H9 (cell line): ENCODE measurements around the gene POLA1. TPM values are rescaled to one million over a fixed set of nuclear protein-coding genes. Genes with fewer than 3 reads are reported as not detected.

Experiments used
- DNase-seq: peaks from one replicate; pipeline ENCODE4 v3.0.0-alpha.2; 2017
- H2AFZ ChIP-seq: one replicate; pipeline ENCODE4 v1.6.1; 2013; ENCODE audit warnings: mild to moderate bottlenecking, low read length, control low read depth, moderate library complexity
- H2AK5ac ChIP-seq: 2 replicates; pipeline ENCODE4 v1.6.1; 2013; ENCODE audit warnings: low read length, control low read depth, mixed read lengths; ENCODE audit not compliant: insufficient read length
- H2BK120ac ChIP-seq: one replicate; pipeline ENCODE4 v1.6.1; 2013; ENCODE audit warnings: low read depth, mild to moderate bottlenecking, low read length, control low read depth, inconsistent platforms; ENCODE audit not compliant: poor library complexity, severe bottlenecking
- H2BK12ac ChIP-seq: 2 replicates; pipeline ENCODE4 v1.6.1; 2013; ENCODE audit warnings: low read length, control low read depth, mixed read lengths, low read depth; ENCODE audit not compliant: insufficient read length
- H2BK15ac ChIP-seq: 2 replicates; pipeline ENCODE4 v1.6.1; 2013; ENCODE audit warnings: low read depth, low read length, control low read depth
- H2BK20ac ChIP-seq: one replicate; pipeline ENCODE4 v1.6.1; 2013; ENCODE audit warnings: low read depth, mild to moderate bottlenecking, low read length, control low read depth, inconsistent platforms; ENCODE audit not compliant: poor library complexity, severe bottlenecking
- H2BK5ac ChIP-seq: 2 replicates; pipeline ENCODE4 v1.6.1; 2013; ENCODE audit warnings: low read length, control low read depth, mixed read lengths; ENCODE audit not compliant: insufficient read length
- H3K14ac ChIP-seq: 2 replicates; pipeline ENCODE4 v1.6.1; 2013; ENCODE audit warnings: low read length, control low read depth; ENCODE audit not compliant: insufficient read depth
- H3K18ac ChIP-seq: 2 replicates; pipeline ENCODE4 v1.6.1; 2013; ENCODE audit warnings: low read depth, mild to moderate bottlenecking, mixed read lengths, low read length, control low read depth; ENCODE audit not compliant: insufficient read length
- H3K23ac ChIP-seq: 2 replicates; pipeline ENCODE4 v1.6.1; 2013; ENCODE audit warnings: low read length, control low read depth, mixed read lengths, low read depth; ENCODE audit not compliant: insufficient read length
- H3K23me2 ChIP-seq: 2 replicates; pipeline ENCODE4 v1.6.1; 2013; ENCODE audit warnings: low read depth, mild to moderate bottlenecking, mixed read lengths, low read length, control low read depth; ENCODE audit not compliant: insufficient read length, poor library complexity, severe bottlenecking
- H3K27ac ChIP-seq: 2 replicates; pipeline ENCODE4 v1.5.1; 2013; ENCODE audit warnings: low read length, control low read depth, mixed read lengths, low read depth; ENCODE audit not compliant: insufficient read length
- H3K27me3 ChIP-seq: 2 replicates; pipeline ENCODE4 v1.6.1; 2013; ENCODE audit warnings: low read length, control low read depth, inconsistent platforms; ENCODE audit not compliant: insufficient read depth
- H3K4ac ChIP-seq: 2 replicates; pipeline ENCODE4 v1.6.1; 2013; ENCODE audit warnings: low read depth, mild to moderate bottlenecking, control low read depth, inconsistent platforms, low read length, moderate library complexity
- H3K4me1 ChIP-seq: 2 replicates; pipeline ENCODE4 v1.6.1; 2013; ENCODE audit warnings: low read length, control low read depth, inconsistent platforms; ENCODE audit not compliant: insufficient read depth
- H3K4me2 ChIP-seq: 2 replicates; pipeline ENCODE4 v1.6.1; 2013; ENCODE audit warnings: low read length, control low read depth, mixed read lengths; ENCODE audit not compliant: insufficient read length, insufficient read depth
- H3K56ac ChIP-seq: 2 replicates; pipeline ENCODE4 v1.6.1; 2013; ENCODE audit warnings: low read depth, mild to moderate bottlenecking, mixed read lengths, low read length, control low read depth; ENCODE audit not compliant: insufficient read length
- H3K79me1 ChIP-seq: 2 replicates; pipeline ENCODE4 v1.6.1; 2013; ENCODE audit warnings: low read depth, mild to moderate bottlenecking, moderate library complexity, low read length, control low read depth, inconsistent platforms; ENCODE audit not compliant: insufficient read depth, poor library complexity, severe bottlenecking
- H3K79me2 ChIP-seq: 2 replicates; pipeline ENCODE4 v1.6.1; 2013; ENCODE audit warnings: low read length, control low read depth, inconsistent platforms; ENCODE audit not compliant: insufficient read depth
- H3K9ac ChIP-seq: 2 replicates; pipeline ENCODE4 v1.6.1; 2013; ENCODE audit warnings: low read length, control low read depth, mixed read lengths; ENCODE audit not compliant: insufficient read length; ENCODE audit errors: extremely low read depth
- H3K9me3 ChIP-seq: one replicate; pipeline ENCODE4 v1.6.1; 2013; ENCODE audit warnings: low read depth, low read length, inconsistent platforms; ENCODE audit not compliant: control insufficient read depth
- H3T11ph ChIP-seq: one replicate; pipeline ENCODE4 v1.6.1; 2013; ENCODE audit warnings: mild to moderate bottlenecking, low read length, control low read depth, inconsistent platforms
- H4K20me1 ChIP-seq: one replicate; pipeline ENCODE4 v1.6.1; 2013; ENCODE audit not compliant: control insufficient read depth, insufficient read length, insufficient read depth
- H4K5ac ChIP-seq: 2 replicates; pipeline ENCODE4 v1.6.1; 2013; ENCODE audit warnings: low read depth, mild to moderate bottlenecking, mixed read lengths, low read length, control low read depth; ENCODE audit not compliant: insufficient read length
- H4K8ac ChIP-seq: replicated peaks from 2 replicates; pipeline ENCODE4 v1.6.1; 2013; ENCODE audit warnings: low read length, control low read depth, mixed read lengths, low read depth; ENCODE audit not compliant: insufficient read length
- H4K91ac ChIP-seq: 2 replicates; pipeline ENCODE4 v1.6.1; 2013; ENCODE audit warnings: low read depth, mild to moderate bottlenecking, moderate library complexity, mixed read lengths, low read length, control low read depth; ENCODE audit not compliant: insufficient read length
- H3K27ac Mint-ChIP-seq, 3 experiments: 2 replicates in 2 of 3; 3 replicates in 1 of 3; pipeline ENCODE4 v1.8.0; 2020 to 2021; ENCODE audit warnings: mixed read lengths in 3 of 3, mild to moderate bottlenecking in 1 of 3, moderate library complexity in 1 of 3
- H3K27me3 Mint-ChIP-seq: 2 replicates; pipeline ENCODE4 v1.8.0; 2021; ENCODE audit warnings: low read depth, mild to moderate bottlenecking, moderate library complexity, mixed read lengths
- H3K36me3 Mint-ChIP-seq, 3 experiments: 2 replicates in 2 of 3; 3 replicates in 1 of 3; pipeline ENCODE4 v1.8.0; 2020 to 2021; ENCODE audit warnings: low read depth in 3 of 3, mixed read lengths in 3 of 3; ENCODE audit not compliant: insufficient read depth in 1 of 3
- H3K4me1 Mint-ChIP-seq, 2 experiments: 2 replicates each; pipeline ENCODE4 v1.8.0; 2020; ENCODE audit warnings: mixed read lengths in 2 of 2
- H3K4me3 Mint-ChIP-seq, 2 experiments: 2 replicates in 1 of 2; 3 replicates in 1 of 2; pipeline ENCODE4 v1.8.0; 2020 to 2021; ENCODE audit warnings: mild to moderate bottlenecking in 2 of 2, mixed read lengths in 2 of 2, moderate library complexity in 1 of 2
- H3K9me3 Mint-ChIP-seq, 2 experiments: 2 replicates in 1 of 2; 3 replicates in 1 of 2; pipeline ENCODE4 v1.8.0; 2020; ENCODE audit warnings: mild to moderate bottlenecking in 2 of 2, mixed read lengths in 2 of 2, moderate library complexity in 1 of 2
- CTCF ChIP-seq: fragments of 200-600 bp; sonication (generic); conservative IDR thresholded peaks from 3 replicates; pipeline ENCODE4 v1.8.0; 2021; ENCODE audit warnings: antibody characterized with exemption, mild to moderate bottlenecking
- WGBS: extraction: QIAGEN DNeasy Blood & Tissue Kit; methylation state at CpG from one replicate; pipeline ENCODE4 v1.1.7; 2013; ENCODE audit warnings: missing lambda C conversion rate, low lambda C conversion rate, mixed read lengths; ENCODE audit not compliant: insufficient read length; ENCODE audit errors: extremely low coverage; 5-methylcytosine and 5-hydroxymethylcytosine counted together
- total RNA-seq: library from RNA; stranded (reverse); gene quantifications from 2 replicates; pipeline ENCODE4 v1.2.1, GENCODE V29; 2021

Gene POLA1
- total RNA-seq, 1 experiment from 2014 or later: 60.2 TPM

GRCh38 chrX:24927372-24927771 is 233.7 kb downstream of the POLA1 start:
- Mint-ChIP-seq H3K9me3 (no peaks in the 10 kb centered on the region), H3K27me3 (no peaks in the 10 kb centered on the region), H3K4me1 (peaks cover 20 to 23% of the 10 kb centered on the region in 2 experiments), H3K36me3 (peaks cover 15 to 20% (median 17%) of the 10 kb centered on the region in 3 experiments), H3K4me3 (no peak overlapping the region), H3K27ac (no peak overlapping the region)
- no peak for DNase-seq
- Histone ChIP-seq H3K27ac (no peak overlapping the region), H3K79me1 (no peaks in the 10 kb centered on the region), H3K9ac (no peak overlapping the region), H3K79me2 (no peaks in the 10 kb centered on the region), H3K4me2 (no peak overlapping the region), H2BK20ac (no peak overlapping the region), H2BK15ac (no peak overlapping the region), H3K4me1 (peaks cover 6% of the 10 kb centered on the region; the same call in 1 of the 2 replicates), H3K23me2 (no peaks in the 10 kb centered on the region), H2BK12ac (no peak overlapping the region), H3K56ac (no peak overlapping the region), H2BK5ac (no peak overlapping the region), H4K20me1 (no peaks in the 10 kb centered on the region), H3K4ac (no peak overlapping the region), H3K14ac (no peak overlapping the region), H4K91ac (no peak overlapping the region), H4K8ac (no peak overlapping the region), H3K9me3 (no peaks in the 10 kb centered on the region), H2BK120ac (no peak overlapping the region), H2AK5ac (no peak overlapping the region), H3K27me3 (no peaks in the 10 kb centered on the region), H2AFZ (no peak overlapping the region), H3K23ac (no peak overlapping the region), H3T11ph (no peak overlapping the region), H3K18ac (no peak overlapping the region), H4K5ac (no peak overlapping the region)
- no peak for TF ChIP-seq CTCF
- WGBS: no CpG with 5 or more reads among the region's 5 CpGs
